AG08396 (cell line): ENCODE measurements around the gene SMIM11.
"Not testable (repeated sequence)": the region's sequence is repeated elsewhere in the genome, so short reads cannot be mapped to it uniquely, and the experiment has no call there.

Source experiments
- DNase-seq: peaks from one replicate; pipeline ENCODE4 v3.0.0; 2012; ENCODE audit warnings: low spot score, mixed read lengths

SMIM11 gene

GRCh38 chr21:34374940-34375618 lies at the start of gene SMIM11:
SMIM11 (plus strand) TSS chr21:34375507; CDS start chr21:34379505, 3,998 bp downstream.
- DNase-seq, result not testable (repeated sequence)

DNA sequence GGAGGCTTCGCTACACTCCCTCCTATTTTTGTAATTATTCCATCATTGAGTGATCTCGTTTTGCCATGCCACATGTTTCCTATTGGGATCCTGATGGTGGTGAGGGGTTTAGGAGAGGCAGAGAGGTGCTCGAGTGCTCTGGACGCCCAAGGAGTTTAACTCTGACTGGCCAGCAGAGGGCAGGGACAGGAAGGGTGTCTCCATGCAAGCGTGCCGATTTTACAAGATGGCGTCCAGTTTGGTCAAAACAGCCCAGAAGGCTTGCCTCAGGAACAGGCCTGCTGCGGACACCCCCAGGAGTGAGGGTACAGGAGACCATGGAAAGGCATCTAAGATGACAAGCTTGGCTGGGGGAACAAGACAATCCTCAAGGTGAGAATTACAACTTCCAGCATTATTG lies 45.3 kb upstream of the SMIM11 start:
- DNase-seq, result no peak

GRCh38 chr21:34331726-34332125 lies 43.6 kb upstream of the SMIM11 start:
- DNase-seq, result no peak

- DNase-seq, result no peak
Observed at GRCh38 chr21:34332347-34332746, 43.0 kb upstream of the SMIM11 start.

DNA sequence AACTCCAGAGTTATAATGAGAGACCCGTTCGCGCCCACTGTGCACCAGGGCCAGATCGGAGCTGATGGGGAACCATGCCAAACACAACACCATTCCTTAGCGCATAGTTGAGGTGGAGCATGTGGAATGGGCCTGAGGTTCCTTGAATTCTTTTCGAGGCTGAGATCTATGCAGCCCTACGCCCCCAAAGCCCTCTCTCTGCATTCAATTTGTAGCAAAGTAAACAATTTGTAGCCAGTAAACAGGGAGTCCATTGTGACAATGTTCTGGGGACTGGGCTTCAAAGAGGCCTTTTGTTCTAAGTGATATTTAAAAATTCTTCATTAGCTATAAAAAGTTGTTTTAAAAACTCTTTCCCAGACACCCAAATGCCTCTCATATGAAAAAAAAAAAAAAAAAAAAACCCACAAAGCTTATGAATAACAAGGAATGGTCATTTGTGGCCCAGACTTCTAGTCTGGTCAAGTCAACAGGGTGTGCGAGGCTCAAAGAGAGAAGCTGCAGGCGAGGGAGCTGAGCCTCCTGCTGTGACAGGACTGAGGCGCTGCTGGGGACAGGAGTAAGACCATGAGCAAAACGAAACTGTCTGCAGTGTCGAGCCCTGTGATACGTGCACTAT lies 42.1 kb upstream of the SMIM11 start:
- peak; percentile 39 for DNase-seq

DNA sequence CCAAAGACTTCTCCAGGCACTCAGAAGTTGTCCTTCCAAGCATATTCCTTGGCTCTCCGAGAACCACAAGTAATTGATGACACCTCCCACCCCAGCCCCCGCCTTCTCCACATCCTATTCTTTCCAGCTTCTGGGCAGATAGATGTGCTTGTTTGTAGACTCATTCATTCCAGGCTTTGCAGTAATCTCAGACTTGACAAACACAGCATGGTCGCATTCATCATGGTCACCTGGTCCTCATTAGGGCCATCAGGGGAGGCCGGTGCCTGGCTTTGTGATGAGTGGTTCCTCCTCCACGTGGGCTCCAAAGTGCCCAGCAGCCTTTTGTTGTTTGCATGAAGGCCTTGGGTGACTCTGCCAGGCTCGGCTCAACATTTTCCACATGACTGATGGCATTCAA lies 40.0 kb upstream of the SMIM11 start:
- DNase-seq, result no peak

DNA sequence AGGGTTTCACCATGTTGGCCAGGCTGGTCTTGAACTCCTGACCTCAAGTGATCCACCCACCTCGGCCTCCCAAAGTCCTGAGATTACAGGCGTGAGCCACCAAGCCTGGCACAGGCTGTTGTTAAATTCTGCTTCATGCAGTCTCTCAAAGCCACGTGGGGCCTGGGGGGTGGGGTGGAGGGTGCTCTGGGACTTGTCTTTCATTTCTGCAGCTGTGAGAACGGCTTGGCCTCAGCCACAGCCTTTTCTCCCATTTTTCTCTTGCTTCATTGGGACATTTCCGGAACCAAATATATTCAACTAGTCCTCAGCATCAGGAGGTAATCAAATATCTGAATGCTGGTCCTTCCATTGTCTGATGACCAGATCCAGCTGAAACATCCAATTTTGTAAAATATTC lies 39.1 kb upstream of the SMIM11 start:
- no peak for DNase-seq

GRCh38 chr21:34336756-34337391 lies 38.4 kb upstream of the SMIM11 start:
- DNase-seq, result peak; percentile 65

DNA sequence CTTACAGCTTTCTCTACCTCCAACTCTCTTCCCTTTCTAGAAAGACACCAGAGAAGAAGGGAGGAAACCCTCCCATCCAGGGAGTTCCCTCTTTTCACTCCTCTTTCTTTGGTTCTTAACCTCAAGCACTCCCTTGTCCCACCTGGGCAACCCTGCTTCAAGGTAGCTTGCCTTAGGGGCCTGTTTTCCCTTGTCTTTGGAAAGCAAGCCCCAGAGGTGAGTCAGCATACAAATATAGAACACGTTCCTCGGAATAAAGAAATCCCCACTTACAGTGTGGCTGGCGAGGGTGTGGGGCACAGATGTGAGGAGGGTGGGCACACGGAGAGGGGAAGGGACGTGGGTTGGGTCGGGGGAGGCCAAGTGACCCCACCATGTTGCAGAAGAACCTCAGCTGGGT lies 37.6 kb upstream of the SMIM11 start:
- DNase-seq, result no peak

DNA sequence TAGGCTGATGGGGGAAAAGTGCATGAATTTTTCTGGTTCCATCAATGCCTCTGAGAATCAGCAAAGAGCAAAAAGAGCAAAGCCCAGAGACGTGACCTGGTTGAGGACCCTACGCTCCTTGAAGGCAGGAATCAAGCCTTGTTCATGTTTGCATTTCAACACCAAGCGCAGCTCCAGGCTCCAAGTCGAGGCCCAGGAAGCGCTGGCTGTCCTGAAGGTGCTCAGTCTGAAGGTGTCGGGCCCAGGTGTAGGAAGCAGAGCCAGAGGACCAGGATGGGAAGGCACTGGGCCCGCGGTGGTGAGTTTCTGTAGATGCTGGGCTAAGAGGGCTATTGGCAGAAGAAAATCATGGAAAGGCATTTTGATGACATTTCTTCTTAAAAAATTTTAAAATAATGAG lies 37.1 kb upstream of the SMIM11 start:
- no peak for DNase-seq

DNA sequence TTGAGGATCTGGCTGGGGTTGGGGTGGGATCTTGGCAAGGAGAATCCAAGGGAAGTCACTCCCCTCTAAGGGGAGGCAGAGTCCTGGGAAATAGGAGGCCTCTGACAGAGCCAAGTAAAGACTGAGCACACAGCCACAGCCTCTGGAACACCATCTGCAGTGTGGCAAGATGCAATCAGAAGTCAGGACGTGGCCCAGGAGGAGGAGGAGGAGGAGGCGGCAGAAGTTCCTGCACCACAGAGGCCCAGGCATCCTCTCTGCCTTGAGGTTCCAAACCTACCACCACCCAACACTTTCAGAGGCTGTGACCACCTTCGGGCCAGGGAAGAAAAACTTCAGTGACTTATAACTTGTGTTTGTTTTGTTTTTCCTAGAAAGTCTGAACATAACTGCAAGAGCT lies 35.2 kb upstream of the SMIM11 start:
- no peak for DNase-seq

- no peak for DNase-seq
Observed at GRCh38 chr21:34342476-34342875, 32.8 kb upstream of the SMIM11 start.

DNA sequence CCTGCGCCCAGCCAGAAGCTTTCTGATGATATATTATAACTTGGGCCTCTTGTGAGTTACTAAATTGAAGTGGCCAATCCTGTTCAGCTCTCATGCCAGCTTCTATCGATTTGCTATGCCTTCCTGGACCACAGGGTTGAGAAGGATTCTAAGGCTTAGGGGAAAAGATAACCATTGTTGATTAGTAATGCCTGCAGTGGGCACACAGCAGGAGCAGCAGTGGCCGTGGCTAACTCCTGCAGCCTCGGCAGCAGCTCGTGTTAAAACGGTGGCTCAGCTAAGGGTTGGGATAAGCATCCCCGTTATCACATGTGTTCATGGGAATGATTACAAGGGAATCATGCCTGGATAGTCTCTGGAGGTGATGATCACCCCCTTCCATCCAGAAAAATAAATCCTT lies 32.0 kb upstream of the SMIM11 start:
- no peak for DNase-seq

DNA sequence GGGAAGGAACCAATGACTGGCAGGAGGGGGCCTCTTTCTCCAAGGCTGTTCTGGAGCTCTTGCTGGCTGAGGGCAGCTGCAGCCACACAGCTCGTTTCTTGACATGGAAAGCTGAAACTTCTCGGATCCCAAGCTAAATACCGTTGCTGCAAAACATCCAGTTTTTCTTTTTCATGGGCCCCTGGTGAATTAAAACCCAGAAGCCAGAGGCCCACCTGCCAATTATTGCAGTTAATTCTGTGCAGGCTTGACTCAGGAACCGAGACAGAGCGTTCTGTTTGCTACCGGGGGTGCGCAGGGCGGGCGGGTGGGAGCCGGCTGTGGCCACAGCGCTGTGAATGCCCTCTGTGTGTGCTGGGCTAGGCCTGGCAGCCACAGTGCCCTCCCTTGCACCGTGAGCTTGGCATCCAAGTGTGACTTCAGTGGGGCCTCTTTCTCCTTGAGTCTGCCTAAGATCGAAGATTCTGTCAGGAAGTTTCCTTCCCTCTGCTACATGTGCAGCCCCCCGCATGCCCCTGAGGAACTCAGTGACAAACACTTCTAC lies 31.4 kb upstream of the SMIM11 start:
- no peak for DNase-seq

DNA sequence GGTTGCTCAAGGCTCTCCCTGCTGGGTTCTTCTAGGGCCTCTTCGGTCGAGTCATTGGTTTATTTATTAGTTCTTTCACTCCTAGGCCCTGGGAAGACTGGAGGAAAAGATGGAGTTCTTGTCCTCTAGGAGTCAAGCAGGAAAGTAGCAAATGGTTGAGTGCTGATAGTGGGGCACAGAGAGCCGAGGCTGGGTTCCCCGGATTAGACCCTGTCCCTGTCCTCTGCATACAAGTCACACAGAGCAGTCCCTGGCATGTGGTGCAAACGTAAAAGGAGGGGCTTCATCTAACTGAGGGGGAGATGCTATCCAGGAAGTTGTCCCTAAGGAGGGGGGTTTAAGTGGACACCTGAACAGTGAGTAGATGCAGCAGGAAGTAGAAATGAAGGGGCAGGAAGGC lies 30.7 kb upstream of the SMIM11 start:
- no peak for DNase-seq

- DNase-seq, result peak; percentile 32
Observed at GRCh38 chr21:34345091-34345871, 30.0 kb upstream of the SMIM11 start.

GRCh38 chr21:34345892-34346291 lies 29.4 kb upstream of the SMIM11 start:
- peak; percentile 78 for DNase-seq

- no peak for DNase-seq
Observed at GRCh38 chr21:34348890-34349519, 26.3 kb upstream of the SMIM11 start.

- DNase-seq, result peak; percentile 53
Observed at GRCh38 chr21:34351786-34352241, 23.5 kb upstream of the SMIM11 start.

GRCh38 chr21:34352556-34352955 lies 22.8 kb upstream of the SMIM11 start:
- DNase-seq, result no peak

- DNase-seq, result no peak
Observed at GRCh38 chr21:34353182-34353581, 22.1 kb upstream of the SMIM11 start.

DNA sequence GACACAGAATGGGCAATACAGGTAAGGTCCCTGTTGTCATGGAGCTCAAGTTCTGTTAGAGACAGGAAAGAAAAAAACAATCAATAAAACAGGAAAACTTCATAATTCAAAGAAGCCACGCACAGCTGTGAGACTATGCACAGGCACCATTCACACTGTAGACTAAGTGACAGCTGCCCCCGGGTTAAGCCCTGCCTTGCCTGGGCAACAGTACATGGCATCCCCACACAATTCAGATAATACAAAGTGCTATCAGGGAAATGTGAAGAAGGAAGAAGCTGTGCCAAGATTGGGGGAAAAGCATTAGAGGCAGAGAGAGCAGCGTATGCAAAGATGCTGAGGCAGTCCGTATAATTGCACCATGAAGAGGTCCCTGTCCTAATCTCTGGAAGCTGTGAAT lies 20.5 kb upstream of the SMIM11 start:
- no peak for DNase-seq
